Nephron progenitor cell (in vitro differentiated cells): ENCODE measurements around the gene CCT7.

Experiments
- DNase-seq: peaks from one replicate; pipeline ENCODE4 v3.0.0; 2021
- H3K27ac Mint-ChIP-seq: 2 replicates; pipeline ENCODE4 v1.8.0; 2021; ENCODE audit warnings: mild to moderate bottlenecking, moderate library complexity, mixed read lengths
- H3K27me3 Mint-ChIP-seq: 2 replicates; pipeline ENCODE4 v1.8.0; 2021; ENCODE audit warnings: mild to moderate bottlenecking, low read depth, mixed read lengths; ENCODE audit not compliant: poor library complexity
- H3K36me3 Mint-ChIP-seq: 2 replicates; pipeline ENCODE4 v1.8.0; 2021; ENCODE audit warnings: low read depth, mixed read lengths
- H3K4me1 Mint-ChIP-seq: 2 replicates; pipeline ENCODE4 v1.8.0; 2021; ENCODE audit warnings: mixed read lengths
- H3K4me3 Mint-ChIP-seq: 2 replicates; pipeline ENCODE4 v1.8.0; 2021; ENCODE audit warnings: mild to moderate bottlenecking, moderate library complexity, mixed read lengths
- H3K9me3 Mint-ChIP-seq: 2 replicates; pipeline ENCODE4 v1.8.0; 2021; ENCODE audit warnings: mild to moderate bottlenecking, moderate library complexity, mixed read lengths
- TF ChIP-seq, protein P1 (sequence below): fragments of 200-600 bp; sonication (generic); IDR thresholded peaks from 2 replicates; pipeline ENCODE4 v1.5.0; 2021; ENCODE audit warnings: antibody characterized with exemption

The CCT7 gene

DNA sequence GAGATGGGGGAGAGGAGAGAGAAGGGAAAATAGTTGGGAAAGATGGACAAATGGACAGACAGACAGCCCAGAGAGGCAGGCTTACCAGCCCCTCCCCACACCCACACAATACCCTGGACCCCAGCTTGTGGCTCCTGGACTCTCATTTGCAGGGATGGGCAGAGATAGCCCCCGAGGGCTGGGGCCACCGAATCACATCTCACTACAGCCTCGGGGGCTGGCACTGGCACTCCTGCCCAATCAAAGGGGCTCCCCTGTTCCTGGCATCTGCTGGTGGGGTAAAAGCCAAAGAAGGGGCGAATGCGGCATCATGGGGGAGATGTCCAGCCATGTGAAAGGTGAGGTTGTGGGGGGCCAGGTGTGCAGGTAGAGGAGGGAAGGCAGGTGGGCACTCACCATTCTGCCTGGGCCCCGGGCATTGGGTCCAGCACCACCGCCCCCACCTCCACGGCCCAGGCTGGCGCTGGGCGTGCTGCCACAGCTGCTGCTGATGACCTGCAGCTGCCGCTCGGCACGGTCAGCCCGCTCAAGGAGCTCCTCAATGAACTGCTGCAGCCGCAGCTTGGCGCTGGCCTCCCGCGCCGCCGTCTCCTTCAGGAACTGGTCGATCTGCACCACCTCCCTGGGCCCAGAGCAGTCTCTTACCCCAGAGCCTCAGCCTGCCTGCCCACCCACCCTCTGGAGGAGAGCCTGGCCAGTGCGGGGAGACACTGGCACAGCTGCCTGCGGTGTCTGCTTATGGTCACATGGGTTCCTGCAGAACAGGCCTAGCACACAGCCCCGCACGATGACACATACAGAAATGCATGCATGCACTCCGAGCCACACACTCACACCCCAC, 32.2 kb downstream of the CCT7 start:
- H3K4me1 Mint-ChIP-seq, result peaks cover 10% of the 10 kb centered on the region
- no peak overlapping the region for H3K4me3 Mint-ChIP-seq
- H3K9me3 Mint-ChIP-seq, result no peaks in the 10 kb centered on the region
- H3K27me3 Mint-ChIP-seq, result peaks cover 56% of the 10 kb centered on the region
- TF ChIP-seq, protein P1, sequence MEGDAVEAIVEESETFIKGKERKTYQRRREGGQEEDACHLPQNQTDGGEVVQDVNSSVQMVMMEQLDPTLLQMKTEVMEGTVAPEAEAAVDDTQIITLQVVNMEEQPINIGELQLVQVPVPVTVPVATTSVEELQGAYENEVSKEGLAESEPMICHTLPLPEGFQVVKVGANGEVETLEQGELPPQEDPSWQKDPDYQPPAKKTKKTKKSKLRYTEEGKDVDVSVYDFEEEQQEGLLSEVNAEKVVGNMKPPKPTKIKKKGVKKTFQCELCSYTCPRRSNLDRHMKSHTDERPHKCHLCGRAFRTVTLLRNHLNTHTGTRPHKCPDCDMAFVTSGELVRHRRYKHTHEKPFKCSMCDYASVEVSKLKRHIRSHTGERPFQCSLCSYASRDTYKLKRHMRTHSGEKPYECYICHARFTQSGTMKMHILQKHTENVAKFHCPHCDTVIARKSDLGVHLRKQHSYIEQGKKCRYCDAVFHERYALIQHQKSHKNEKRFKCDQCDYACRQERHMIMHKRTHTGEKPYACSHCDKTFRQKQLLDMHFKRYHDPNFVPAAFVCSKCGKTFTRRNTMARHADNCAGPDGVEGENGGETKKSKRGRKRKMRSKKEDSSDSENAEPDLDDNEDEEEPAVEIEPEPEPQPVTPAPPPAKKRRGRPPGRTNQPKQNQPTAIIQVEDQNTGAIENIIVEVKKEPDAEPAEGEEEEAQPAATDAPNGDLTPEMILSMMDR, result no peak
- H3K36me3 Mint-ChIP-seq, result peaks cover 8% of the 10 kb centered on the region
- no peak for DNase-seq
- no peak overlapping the region for H3K27ac Mint-ChIP-seq

DNA sequence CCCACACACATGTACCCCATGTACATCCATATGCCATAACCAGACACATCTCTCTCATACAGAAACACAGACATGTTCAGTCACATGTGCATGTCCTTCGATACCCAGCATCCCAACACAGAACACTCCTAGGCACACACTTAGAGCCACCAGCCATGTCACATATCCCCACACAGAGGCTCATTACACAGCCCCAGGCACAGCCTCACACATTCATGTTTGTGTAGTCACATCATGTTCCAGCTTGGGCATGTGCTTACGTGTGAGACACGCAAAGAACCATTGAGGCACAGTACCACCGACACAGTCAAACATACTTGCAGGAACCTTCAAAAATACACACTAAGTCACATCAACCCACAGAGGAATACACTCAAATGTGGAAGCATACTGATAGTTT, 32.9 kb downstream of the CCT7 start:
- Mint-ChIP-seq H3K27me3 (peaks cover 60% of the 10 kb centered on the region), H3K4me3 (no peak overlapping the region), H3K9me3 (no peaks in the 10 kb centered on the region), H3K4me1 (peaks cover 10% of the 10 kb centered on the region), H3K36me3 (peaks cover 8% of the 10 kb centered on the region), H3K27ac (no peak overlapping the region)
- TF ChIP-seq, protein P1, result no peak
- DNase-seq, result no peak

DNA sequence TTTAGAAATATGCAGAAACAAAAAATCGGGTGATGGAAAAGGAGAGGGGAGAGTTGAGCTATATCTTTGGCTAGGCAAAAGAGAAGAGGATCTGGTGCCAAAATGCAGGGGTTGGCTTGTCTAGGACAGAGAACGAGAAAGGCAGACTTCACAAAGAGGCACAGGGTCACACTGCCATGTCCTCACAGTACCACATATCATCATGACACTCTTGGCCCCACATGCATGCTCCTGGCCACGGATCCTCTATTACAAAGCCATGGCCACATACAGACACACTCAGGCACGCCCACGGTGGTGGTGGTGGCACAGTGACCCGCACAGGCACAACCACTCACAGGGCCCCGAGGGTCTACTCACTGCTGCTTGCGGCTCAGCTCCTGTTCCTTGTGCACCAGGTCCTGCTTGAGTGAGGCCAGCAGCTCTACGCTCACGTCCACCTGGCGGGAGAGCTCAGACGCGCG, 34.3 kb downstream of the CCT7 start:
- Mint-ChIP-seq H3K27ac (no peak overlapping the region), H3K36me3 (peaks cover 8% of the 10 kb centered on the region)

DNA sequence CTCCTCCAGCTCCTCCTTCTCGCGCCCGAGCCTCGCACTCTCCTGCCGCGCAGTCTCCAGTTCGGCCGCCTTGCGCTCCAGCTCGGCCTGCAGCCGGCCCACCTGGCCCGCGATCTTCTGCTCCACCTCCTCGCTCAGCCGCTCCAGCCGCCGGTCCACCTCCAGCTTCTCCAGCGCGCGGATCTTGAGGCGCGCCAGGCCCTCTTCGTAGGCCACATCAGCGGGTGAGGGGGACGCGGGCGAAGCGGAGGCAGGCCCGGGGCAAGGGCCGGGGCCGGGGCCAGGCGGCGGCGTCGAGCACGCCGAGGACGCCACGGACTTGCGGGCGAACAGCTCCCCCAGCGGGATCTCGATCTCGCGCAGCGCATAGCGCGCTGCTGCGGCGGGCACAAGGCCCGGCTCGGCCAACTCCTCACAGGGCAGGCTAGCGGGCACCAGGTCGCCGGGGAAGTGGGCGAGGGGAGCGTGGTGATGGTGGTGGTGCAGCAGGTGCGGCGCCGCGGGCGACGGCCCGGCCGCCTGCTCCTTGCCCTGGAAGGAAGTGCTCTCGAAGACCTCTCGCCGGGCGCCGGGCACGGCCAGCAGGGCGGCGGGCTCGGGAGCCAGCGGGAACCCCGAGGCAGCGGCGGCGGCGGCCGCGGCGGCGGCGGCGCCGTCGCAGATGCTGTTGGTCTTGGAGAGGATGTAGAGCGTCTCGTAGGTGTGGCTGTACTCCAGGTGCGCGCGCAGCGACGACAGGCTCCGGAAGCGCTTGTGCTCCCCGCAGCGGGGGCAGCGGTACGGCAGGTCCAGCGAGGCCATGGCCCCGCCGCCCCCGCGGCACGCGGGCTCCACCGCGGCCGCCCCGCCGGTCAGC, 35.0 kb downstream of the CCT7 start:
- Mint-ChIP-seq H3K4me3 (peak overlapping the region; percentile 53), H3K9me3 (peaks cover 5% of the 10 kb centered on the region), H3K27ac (no peak overlapping the region), H3K27me3 (peaks cover 68% of the 10 kb centered on the region), H3K36me3 (peaks cover 12% of the 10 kb centered on the region), H3K4me1 (peaks cover 10% of the 10 kb centered on the region)
- peak; percentile 62 for DNase-seq
- TF ChIP-seq, protein P1, result peak; percentile 28

More for the DNA sequence above, 34.3 kb downstream of the CCT7 start:
- no peaks in the 10 kb centered on the region for H3K9me3 Mint-ChIP-seq
- H3K4me3 Mint-ChIP-seq, result peak overlapping the region; percentile 53
- TF ChIP-seq, protein P1, result no peak
- peaks cover 10% of the 10 kb centered on the region for H3K4me1 Mint-ChIP-seq
- H3K27me3 Mint-ChIP-seq, result peaks cover 64% of the 10 kb centered on the region
- DNase-seq, result no peak

DNA sequence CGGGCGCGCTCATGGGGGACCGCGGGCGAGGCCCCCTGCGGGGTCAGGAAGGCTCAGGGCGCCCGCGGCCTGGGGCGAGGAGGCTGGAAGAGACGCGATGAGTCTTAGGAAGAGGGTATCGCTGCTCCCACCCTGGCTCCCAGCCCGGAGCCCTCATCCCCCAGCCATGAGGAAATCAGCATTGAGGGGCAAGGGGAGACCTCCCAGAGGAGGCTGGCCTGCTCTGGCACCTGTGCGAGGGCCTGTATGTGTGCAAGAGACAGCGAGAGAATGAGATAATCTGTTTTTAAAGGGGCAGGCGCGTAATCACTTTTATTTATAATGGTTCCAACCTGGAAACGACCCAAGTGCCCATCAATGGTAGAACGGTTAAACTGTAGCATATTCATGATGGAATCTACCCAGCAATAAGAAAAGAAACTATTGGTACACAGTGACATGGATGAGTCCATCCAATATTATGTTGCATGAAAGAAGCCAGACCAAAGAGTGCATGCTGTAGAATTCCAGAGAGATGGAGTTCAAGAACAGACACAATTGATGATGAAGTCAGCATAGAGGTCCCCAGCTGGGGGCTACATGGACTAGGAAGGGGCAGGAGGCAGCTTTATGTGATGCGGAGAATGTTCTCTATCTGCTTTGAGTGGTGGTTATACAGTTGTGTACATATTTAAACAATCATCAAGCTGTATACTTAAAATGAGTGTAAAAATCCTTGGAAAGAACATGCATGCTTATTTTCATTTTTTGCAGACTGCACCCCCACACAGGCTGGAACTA, 35.8 kb downstream of the CCT7 start:
- H3K4me1 Mint-ChIP-seq, result peaks cover 10% of the 10 kb centered on the region
- TF ChIP-seq, protein P1, result no peak
- no peak overlapping the region for H3K27ac Mint-ChIP-seq
- peaks cover 15% of the 10 kb centered on the region for H3K36me3 Mint-ChIP-seq
- H3K4me3 Mint-ChIP-seq, result peak overlapping the region; percentile 7
- DNase-seq, result no peak
- H3K27me3 Mint-ChIP-seq, result peaks cover 66% of the 10 kb centered on the region
- H3K9me3 Mint-ChIP-seq, result peaks cover 8% of the 10 kb centered on the region
